ENCODE data around the gene C10orf71.

C10orf71 gene

DNA sequence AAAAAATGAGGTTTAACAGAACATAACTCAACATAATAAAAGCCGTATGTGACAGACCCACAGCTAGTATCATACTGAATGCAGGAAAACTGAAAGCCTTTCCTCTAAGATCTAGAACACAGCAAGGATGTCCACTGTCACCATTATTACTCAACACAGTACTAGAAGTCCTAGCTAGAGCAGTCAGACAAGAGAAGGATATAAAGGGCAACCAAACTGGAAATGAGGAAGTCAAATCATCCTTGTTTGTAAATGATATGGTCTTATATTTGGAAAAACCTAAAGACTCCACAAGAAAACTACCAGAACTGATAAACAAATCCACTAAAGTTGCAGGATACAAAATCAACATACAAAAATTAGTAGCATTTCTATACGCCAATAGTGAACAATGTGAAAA lies 45.9 kb downstream of the C10orf71 start:
- TF ChIP-seq, protein P1, sequence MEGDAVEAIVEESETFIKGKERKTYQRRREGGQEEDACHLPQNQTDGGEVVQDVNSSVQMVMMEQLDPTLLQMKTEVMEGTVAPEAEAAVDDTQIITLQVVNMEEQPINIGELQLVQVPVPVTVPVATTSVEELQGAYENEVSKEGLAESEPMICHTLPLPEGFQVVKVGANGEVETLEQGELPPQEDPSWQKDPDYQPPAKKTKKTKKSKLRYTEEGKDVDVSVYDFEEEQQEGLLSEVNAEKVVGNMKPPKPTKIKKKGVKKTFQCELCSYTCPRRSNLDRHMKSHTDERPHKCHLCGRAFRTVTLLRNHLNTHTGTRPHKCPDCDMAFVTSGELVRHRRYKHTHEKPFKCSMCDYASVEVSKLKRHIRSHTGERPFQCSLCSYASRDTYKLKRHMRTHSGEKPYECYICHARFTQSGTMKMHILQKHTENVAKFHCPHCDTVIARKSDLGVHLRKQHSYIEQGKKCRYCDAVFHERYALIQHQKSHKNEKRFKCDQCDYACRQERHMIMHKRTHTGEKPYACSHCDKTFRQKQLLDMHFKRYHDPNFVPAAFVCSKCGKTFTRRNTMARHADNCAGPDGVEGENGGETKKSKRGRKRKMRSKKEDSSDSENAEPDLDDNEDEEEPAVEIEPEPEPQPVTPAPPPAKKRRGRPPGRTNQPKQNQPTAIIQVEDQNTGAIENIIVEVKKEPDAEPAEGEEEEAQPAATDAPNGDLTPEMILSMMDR (IDR thresholded peaks at IDR 0.05; ENCODE audit: borderline replicate concordance, extremely low read depth, low read length, poor library complexity, severe bottlenecking) = no peak
- TF ChIP-seq EZH2 (IDR thresholded peaks at IDR 0.05; ENCODE audit: borderline replicate concordance, low read depth, low read length, severe bottlenecking) = no peak
- Histone ChIP-seq H3K4me1 (ENCODE audit: insufficient read depth, low read length) (no peaks in the 10 kb centered on the region), H3K9me3 (ENCODE audit: insufficient read depth, low read length, severe bottlenecking) (no peaks in the 10 kb centered on the region), H2AFZ (ENCODE audit: low read depth, low read length) (no peak overlapping the region), H3K9ac (ENCODE audit: low read depth, low read length) (no peak overlapping the region), H3K27me3 (ENCODE audit: insufficient read depth, low read length, poor library complexity) (no peaks in the 10 kb centered on the region), H3K27ac (ENCODE audit: low read length) (no peak overlapping the region), H3K36me3 (ENCODE audit: insufficient read depth, low read length) (no peaks in the 10 kb centered on the region), H4K20me1 (ENCODE audit: insufficient read depth, low read length) (no peaks in the 10 kb centered on the region), H3K4me3 (ENCODE audit: low read depth in 1 of 2, low read length in 2 of 2) (no peak overlapping the region), H3K4me2 (ENCODE audit: insufficient read depth, low read length) (no peak overlapping the region), H3K79me2 (ENCODE audit: insufficient read depth, low read length) (no peaks in the 10 kb centered on the region)
- ATAC-seq (ENCODE audit: insufficient read depth, low read depth) (no peak), DNase-seq (no peak)

DNA sequence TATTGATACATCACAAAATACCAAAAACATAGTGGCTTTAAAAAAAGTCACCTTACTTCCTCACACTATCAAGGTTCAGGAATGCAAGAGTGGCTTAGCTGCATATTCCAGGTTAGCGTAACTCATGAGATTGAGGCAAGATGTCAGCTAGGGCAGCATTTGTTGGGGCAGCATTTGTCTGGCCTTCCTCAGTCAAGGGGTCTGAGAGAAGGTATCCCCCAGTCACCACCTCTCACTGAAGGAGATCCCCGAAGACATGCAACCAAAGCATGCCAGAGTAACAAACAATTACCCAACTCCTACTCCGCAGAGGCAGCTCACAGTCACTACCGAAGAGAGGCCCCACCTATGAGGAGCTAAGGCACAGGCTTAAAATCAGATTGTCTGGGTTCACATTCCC lies 48.4 kb downstream of the C10orf71 start:
- no peaks in the 10 kb centered on the region for H3K36me3 ChIP-seq (ENCODE audit: insufficient read depth, low read length)
- no peak overlapping the region for H3K4me3 ChIP-seq (ENCODE audit: low read depth in 1 of 2, low read length in 2 of 2)
- TF ChIP-seq, protein P1 (IDR thresholded peaks at IDR 0.05; ENCODE audit: borderline replicate concordance, extremely low read depth, low read length, poor library complexity, severe bottlenecking) = no peak
- TF ChIP-seq EZH2 (IDR thresholded peaks at IDR 0.05; ENCODE audit: borderline replicate concordance, low read depth, low read length, severe bottlenecking) = no peak
- no peak overlapping the region for H3K9ac ChIP-seq (ENCODE audit: low read depth, low read length)
- H3K27ac ChIP-seq (ENCODE audit: low read length) = no peak overlapping the region
- H3K4me1 ChIP-seq (ENCODE audit: insufficient read depth, low read length) = no peaks in the 10 kb centered on the region
- H4K20me1 ChIP-seq (ENCODE audit: insufficient read depth, low read length) = no peaks in the 10 kb centered on the region
- no peak overlapping the region for H3K4me2 ChIP-seq (ENCODE audit: insufficient read depth, low read length)
- H2AFZ ChIP-seq (ENCODE audit: low read depth, low read length) = no peak overlapping the region
- H3K79me2 ChIP-seq (ENCODE audit: insufficient read depth, low read length) = no peaks in the 10 kb centered on the region
- no peaks in the 10 kb centered on the region for H3K27me3 ChIP-seq (ENCODE audit: insufficient read depth, low read length, poor library complexity)
- DNase-seq = no peak
- peaks cover 5% of the 10 kb centered on the region for H3K9me3 ChIP-seq (ENCODE audit: insufficient read depth, low read length, severe bottlenecking)
- no peak for ATAC-seq (ENCODE audit: insufficient read depth, low read depth)

DNA sequence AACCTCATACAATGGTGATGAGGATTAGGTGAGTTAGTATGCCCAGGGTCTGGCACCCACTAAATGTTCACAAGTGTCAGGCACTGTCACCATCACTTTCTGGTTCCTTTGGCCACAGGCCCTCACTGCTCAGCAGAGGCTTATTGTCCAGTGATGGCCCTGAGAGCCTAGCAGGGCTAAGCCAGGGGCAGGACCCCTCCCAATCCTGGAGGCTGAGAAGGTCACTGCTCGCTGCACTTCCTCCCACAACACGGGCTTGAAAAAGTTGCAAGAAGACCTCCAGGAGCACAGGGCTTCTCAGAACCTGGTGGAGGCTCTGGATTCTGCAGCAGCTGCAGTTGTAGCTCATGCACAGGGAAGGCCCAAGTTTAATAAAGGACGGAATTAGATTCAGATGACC lies 48.9 kb downstream of the C10orf71 start:
- no peak overlapping the region for H3K9ac ChIP-seq (ENCODE audit: low read depth, low read length)
- no peaks in the 10 kb centered on the region for H3K27me3 ChIP-seq (ENCODE audit: insufficient read depth, low read length, poor library complexity)
- H3K36me3 ChIP-seq (ENCODE audit: insufficient read depth, low read length) = no peaks in the 10 kb centered on the region
- H4K20me1 ChIP-seq (ENCODE audit: insufficient read depth, low read length) = no peaks in the 10 kb centered on the region
- H3K79me2 ChIP-seq (ENCODE audit: insufficient read depth, low read length) = no peaks in the 10 kb centered on the region
- DNase-seq (no peak), ATAC-seq (ENCODE audit: insufficient read depth, low read depth) (no peak)
- H3K9me3 ChIP-seq (ENCODE audit: insufficient read depth, low read length, severe bottlenecking) = peaks cover 5% of the 10 kb centered on the region
- H3K4me3 ChIP-seq (ENCODE audit: low read depth in 1 of 2, low read length in 2 of 2) = no peak overlapping the region
- no peak overlapping the region for H3K27ac ChIP-seq (ENCODE audit: low read length)
- no peak for TF ChIP-seq EZH2 (IDR thresholded peaks at IDR 0.05; ENCODE audit: borderline replicate concordance, low read depth, low read length, severe bottlenecking)
- TF ChIP-seq, protein P1 (IDR thresholded peaks at IDR 0.05; ENCODE audit: borderline replicate concordance, extremely low read depth, low read length, poor library complexity, severe bottlenecking) = no peak
- H2AFZ ChIP-seq (ENCODE audit: low read depth, low read length) = no peak overlapping the region
- H3K4me1 ChIP-seq (ENCODE audit: insufficient read depth, low read length) = no peaks in the 10 kb centered on the region
- H3K4me2 ChIP-seq (ENCODE audit: insufficient read depth, low read length) = no peak overlapping the region

DNA sequence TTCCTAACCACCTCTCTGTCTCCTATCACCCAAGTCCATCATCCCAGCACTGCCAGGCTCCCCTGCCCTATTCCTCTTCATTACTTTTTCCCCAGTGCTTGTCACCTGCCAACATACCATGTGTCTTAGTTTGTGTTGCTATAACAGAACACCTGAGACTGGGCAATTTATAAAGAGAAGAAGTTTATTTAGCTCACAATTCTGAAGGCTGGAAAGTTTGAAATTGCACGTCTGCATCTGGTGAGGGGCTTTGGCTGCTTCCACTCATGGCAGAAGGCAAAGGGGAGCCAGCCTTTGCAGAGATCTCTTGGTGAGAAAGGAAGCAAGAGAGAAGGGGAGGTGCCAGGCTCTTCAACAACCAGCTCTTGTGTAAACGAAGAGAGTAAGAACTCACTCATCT lies 49.6 kb downstream of the C10orf71 start:
- Histone ChIP-seq H3K27ac (ENCODE audit: low read length) (no peak overlapping the region), H3K79me2 (ENCODE audit: insufficient read depth, low read length) (no peaks in the 10 kb centered on the region), H4K20me1 (ENCODE audit: insufficient read depth, low read length) (no peaks in the 10 kb centered on the region), H3K36me3 (ENCODE audit: insufficient read depth, low read length) (no peaks in the 10 kb centered on the region), H3K4me3 (ENCODE audit: low read depth in 1 of 2, low read length in 2 of 2) (no peak overlapping the region), H3K4me2 (ENCODE audit: insufficient read depth, low read length) (no peak overlapping the region), H3K4me1 (ENCODE audit: insufficient read depth, low read length) (no peaks in the 10 kb centered on the region), H3K9ac (ENCODE audit: low read depth, low read length) (no peak overlapping the region), H3K9me3 (ENCODE audit: insufficient read depth, low read length, severe bottlenecking) (peaks cover 5% of the 10 kb centered on the region), H3K27me3 (ENCODE audit: insufficient read depth, low read length, poor library complexity) (no peaks in the 10 kb centered on the region), H2AFZ (ENCODE audit: low read depth, low read length) (no peak overlapping the region)
- DNase-seq = no peak
- TF ChIP-seq, protein P1 (IDR thresholded peaks at IDR 0.05; ENCODE audit: borderline replicate concordance, extremely low read depth, low read length, poor library complexity, severe bottlenecking) = no peak
- no peak for TF ChIP-seq EZH2 (IDR thresholded peaks at IDR 0.05; ENCODE audit: borderline replicate concordance, low read depth, low read length, severe bottlenecking)
- no peak for ATAC-seq (ENCODE audit: insufficient read depth, low read depth)
